Neural cell (in vitro differentiated cells): Measurements from ENCODE around the gene AMIGO1. TPM values are rescaled to one million over a fixed set of nuclear protein-coding genes. Genes with fewer than 3 reads are reported as not detected.
A peak's percentile ranks its signal among the peaks of the same experiment; 100 is the strongest.

Experiments used
- H2AFZ ChIP-seq: fragments of 200-600, 300-800 bp; sonication (generic), shearing (Covaris generic); 2 replicates; pipeline ENCODE4 v1.6.0; 2014; ENCODE audit warnings: low read depth, mild to moderate bottlenecking, antibody characterized with exemption, low read length, moderate library complexity
- H3F3A ChIP-seq: fragments of 200-600 bp; shearing (Covaris generic); 2 replicates; pipeline ENCODE4 v1.6.1; 2016; ENCODE audit warnings: mild to moderate bottlenecking, moderate library complexity, mixed read lengths, antibody characterized with exemption, low read length; ENCODE audit not compliant: insufficient read depth, poor library complexity, severe bottlenecking
- H3K27ac ChIP-seq: fragments of 200-600, 300-800 bp; sonication (generic), shearing (Covaris generic); 2 replicates; pipeline ENCODE4 v1.5.1; 2014; ENCODE audit warnings: mild to moderate bottlenecking, low read length, moderate library complexity
- H3K27me3 ChIP-seq: fragments of 300-800, 200-600 bp; sonication (generic), shearing (Covaris generic); 2 replicates; pipeline ENCODE4 v1.6.0; 2014; ENCODE audit warnings: mild to moderate bottlenecking, low read depth, low read length, moderate library complexity; ENCODE audit not compliant: insufficient read depth
- H3K36me3 ChIP-seq: fragments of 300-800, 200-600 bp; sonication (generic), shearing (Covaris generic); 2 replicates; pipeline ENCODE4 v1.5.1; 2014; ENCODE audit warnings: mild to moderate bottlenecking, antibody characterized with exemption, low read length, moderate library complexity; ENCODE audit not compliant: insufficient read depth
- H3K4me2 ChIP-seq: fragments of 300-800, 200-600 bp; sonication (generic), shearing (Covaris generic); 2 replicates; pipeline ENCODE4 v1.6.0; 2014; ENCODE audit warnings: mild to moderate bottlenecking, low read length
- H3K4me3 ChIP-seq: fragments of 300-800, 200-600 bp; sonication (generic), shearing (Covaris generic); 2 replicates; pipeline ENCODE4 v1.5.1; 2014; ENCODE audit warnings: mild to moderate bottlenecking, low read length, moderate library complexity
- H3K79me2 ChIP-seq: fragments of 200-600 bp; shearing (Covaris generic); replicated peaks from 2 replicates; pipeline ENCODE4 v1.6.0; 2014; ENCODE audit warnings: mild to moderate bottlenecking, low read length, moderate library complexity; ENCODE audit not compliant: insufficient read depth
- H3K9ac ChIP-seq: fragments of 300-800, 200-600 bp; sonication (generic), shearing (Covaris generic); 2 replicates; pipeline ENCODE4 v1.6.1; 2016; ENCODE audit warnings: mild to moderate bottlenecking, low read length, mixed read lengths
- H3K9me2 ChIP-seq: fragments of 200-600 bp; shearing (Covaris generic); 2 replicates; pipeline ENCODE4 v1.6.1; 2016; ENCODE audit warnings: mild to moderate bottlenecking, low read length, mixed read lengths; ENCODE audit not compliant: insufficient read depth
- H3K9me3 ChIP-seq: fragments of 200-600, 300-800 bp; sonication (generic), shearing (Covaris generic); 2 replicates; pipeline ENCODE4 v1.6.1; 2016; ENCODE audit warnings: mild to moderate bottlenecking, mixed run types, low read length, moderate library complexity, mixed read lengths
- H4K20me1 ChIP-seq: fragments of 200-600 bp; shearing (Covaris generic); 2 replicates; pipeline ENCODE4 v1.6.1; 2016; ENCODE audit warnings: mild to moderate bottlenecking, mixed run types; ENCODE audit not compliant: insufficient read depth
- EP300 ChIP-seq: fragments of 450-650 bp; conservative IDR thresholded peaks from 2 replicates; pipeline ENCODE4 v1.6.1; 2014; ENCODE audit warnings: antibody characterized with exemption, mild to moderate bottlenecking, moderate library complexity; ENCODE audit not compliant: poor library complexity, severe bottlenecking
- EZH2 ChIP-seq: fragments of 200-600, 300-800 bp; shearing (Covaris generic), sonication (generic); IDR thresholded peaks from 2 replicates; pipeline ENCODE4 v1.6.1; 2014; ENCODE audit warnings: antibody characterized with exemption, low read length, borderline replicate concordance, mild to moderate bottlenecking; ENCODE audit not compliant: insufficient read depth, poor library complexity, severe bottlenecking
- MXI1 ChIP-seq: fragments of 450-650 bp; conservative IDR thresholded peaks from 2 replicates; pipeline ENCODE4 v1.6.1; 2014; ENCODE audit warnings: antibody characterized with exemption, mild to moderate bottlenecking; ENCODE audit not compliant: poor library complexity, severe bottlenecking
- POLR2AphosphoS5 ChIP-seq: IDR thresholded peaks from 2 replicates; pipeline ENCODE4 v1.6.1; 2012
- RAD21 ChIP-seq: fragments of 450-650 bp; conservative IDR thresholded peaks from 2 replicates; pipeline ENCODE4 v1.6.1; 2014; ENCODE audit warnings: antibody characterized with exemption, mild to moderate bottlenecking, moderate library complexity
- SMC3 ChIP-seq: fragments of 450-650 bp; conservative IDR thresholded peaks from 2 replicates; pipeline ENCODE4 v1.6.1; 2014; ENCODE audit warnings: antibody characterized with exemption, mild to moderate bottlenecking, moderate library complexity; ENCODE audit not compliant: poor library complexity
- TAF1 ChIP-seq: IDR thresholded peaks from 2 replicates; pipeline ENCODE4 v1.6.1; 2012; ENCODE audit warnings: low read depth
- polyA plus RNA-seq: library from polyadenylated mRNA; depleted of rRNA; stranded (reverse); fragments of >200 nt; gene quantifications from 2 replicates; pipeline ENCODE4 v1.2.3, GENCODE V29; 2014
- TF ChIP-seq, protein P1 (sequence below): IDR thresholded peaks from 2 replicates; pipeline ENCODE4 v1.6.1; 2012; ENCODE audit warnings: borderline replicate concordance
- TF ChIP-seq, protein P2 (sequence below): fragments of 450-650 bp; IDR thresholded peaks from 2 replicates; pipeline ENCODE4 v1.5.1; 2014; ENCODE audit warnings: antibody characterized with exemption, mild to moderate bottlenecking, moderate library complexity; ENCODE audit not compliant: poor library complexity, severe bottlenecking

Gene AMIGO1
- polyA plus RNA-seq, 1 donor from 2014 or later = 12.6 TPM

DNA sequence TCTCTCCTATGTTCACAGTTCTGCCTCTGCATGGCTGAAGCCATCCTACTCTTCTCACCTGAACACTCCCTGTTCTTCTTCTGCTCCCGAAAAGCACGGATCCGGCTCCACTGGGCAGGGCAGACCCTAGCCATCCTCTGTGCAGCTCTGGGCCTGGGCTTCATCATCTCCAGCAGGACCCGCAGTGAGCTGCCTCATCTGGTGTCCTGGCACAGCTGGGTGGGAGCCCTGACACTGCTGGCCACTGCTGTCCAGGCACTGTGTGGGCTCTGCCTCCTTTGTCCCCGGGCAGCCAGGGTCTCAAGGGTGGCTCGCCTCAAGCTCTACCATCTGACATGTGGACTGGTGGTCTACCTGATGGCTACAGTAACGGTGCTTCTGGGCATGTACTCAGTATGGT lies 13.8 kb downstream of the AMIGO1 start:
- no peaks in the 10 kb centered on the region for H3K36me3 ChIP-seq
- H3K27me3 ChIP-seq = no peaks in the 10 kb centered on the region
- no peak overlapping the region for H3K27ac ChIP-seq
- no peak overlapping the region for H3K9ac ChIP-seq
- H2AFZ ChIP-seq = no peak overlapping the region
- no peaks in the 10 kb centered on the region for H3K79me2 ChIP-seq
- no peak overlapping the region for H3K4me3 ChIP-seq
- TF ChIP-seq POLR2AphosphoS5 (no peak), RAD21 (no peak)
- H4K20me1 ChIP-seq = no peaks in the 10 kb centered on the region
- no peaks in the 10 kb centered on the region for H3K9me2 ChIP-seq
- no peaks in the 10 kb centered on the region for H3K9me3 ChIP-seq
- no peak overlapping the region for H3K4me2 ChIP-seq
- no peaks in the 10 kb centered on the region for H3F3A ChIP-seq

DNA sequence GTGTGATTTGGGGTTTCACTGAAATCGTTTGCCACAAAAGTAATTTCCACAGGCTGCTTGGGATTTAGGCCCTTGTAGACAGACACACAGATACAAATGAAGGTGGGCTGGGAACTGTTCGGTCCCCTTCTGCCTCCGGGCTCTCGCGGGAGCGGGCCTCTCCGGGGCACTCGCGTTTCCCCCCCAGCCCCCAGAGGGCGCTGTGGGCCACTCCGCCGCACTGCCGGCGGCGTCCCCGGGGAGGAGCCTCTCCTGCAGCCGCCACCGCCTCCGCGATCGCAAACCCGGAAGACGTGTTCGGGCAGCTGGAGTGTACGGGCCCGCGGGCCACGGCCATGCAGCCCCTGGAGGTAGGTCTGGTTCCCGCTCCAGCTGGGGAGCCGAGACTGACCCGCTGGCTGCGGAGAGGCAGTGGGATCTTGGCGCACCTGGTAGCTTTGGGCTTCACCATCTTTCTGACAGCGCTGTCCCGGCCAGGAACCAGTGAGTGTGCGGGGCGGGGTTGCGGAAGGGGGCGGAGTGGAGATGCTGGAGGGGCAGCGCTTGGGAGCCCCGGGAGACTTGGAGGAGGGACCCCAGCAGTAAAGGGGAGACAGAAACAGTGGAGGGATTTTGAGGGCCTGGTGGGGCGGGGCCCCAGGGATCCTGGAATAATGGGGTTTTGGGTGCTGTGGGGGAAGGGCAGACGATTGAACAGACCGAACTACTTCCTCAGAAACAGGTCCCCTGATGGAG lies 15.6 kb downstream of the AMIGO1 start, which contains the start of gene CYB561D1:
Gene CYB561D1, plus strand, starts transcription at position 290 of the 735 bp plus-strand sequence. Its CDS starts 46 bp downstream, at position 336.
- peak within 1 kb of the TSS; percentile 48 for H3K4me2 ChIP-seq
- H3K9me2 ChIP-seq = no peaks in the 10 kb centered on the region
- no peaks in the 10 kb centered on the region for H3F3A ChIP-seq
- H4K20me1 ChIP-seq = no peaks in the 10 kb centered on the region
- H3K79me2 ChIP-seq = no peaks in the 10 kb centered on the region
- H3K4me3 ChIP-seq = peak within 1 kb of the TSS; percentile 95
- H3K36me3 ChIP-seq = no peaks in the 10 kb centered on the region
- peak within 1 kb of the TSS; percentile 80 for H2AFZ ChIP-seq
- H3K27me3 ChIP-seq = no peaks in the 10 kb centered on the region
- TF ChIP-seq, protein P1, sequence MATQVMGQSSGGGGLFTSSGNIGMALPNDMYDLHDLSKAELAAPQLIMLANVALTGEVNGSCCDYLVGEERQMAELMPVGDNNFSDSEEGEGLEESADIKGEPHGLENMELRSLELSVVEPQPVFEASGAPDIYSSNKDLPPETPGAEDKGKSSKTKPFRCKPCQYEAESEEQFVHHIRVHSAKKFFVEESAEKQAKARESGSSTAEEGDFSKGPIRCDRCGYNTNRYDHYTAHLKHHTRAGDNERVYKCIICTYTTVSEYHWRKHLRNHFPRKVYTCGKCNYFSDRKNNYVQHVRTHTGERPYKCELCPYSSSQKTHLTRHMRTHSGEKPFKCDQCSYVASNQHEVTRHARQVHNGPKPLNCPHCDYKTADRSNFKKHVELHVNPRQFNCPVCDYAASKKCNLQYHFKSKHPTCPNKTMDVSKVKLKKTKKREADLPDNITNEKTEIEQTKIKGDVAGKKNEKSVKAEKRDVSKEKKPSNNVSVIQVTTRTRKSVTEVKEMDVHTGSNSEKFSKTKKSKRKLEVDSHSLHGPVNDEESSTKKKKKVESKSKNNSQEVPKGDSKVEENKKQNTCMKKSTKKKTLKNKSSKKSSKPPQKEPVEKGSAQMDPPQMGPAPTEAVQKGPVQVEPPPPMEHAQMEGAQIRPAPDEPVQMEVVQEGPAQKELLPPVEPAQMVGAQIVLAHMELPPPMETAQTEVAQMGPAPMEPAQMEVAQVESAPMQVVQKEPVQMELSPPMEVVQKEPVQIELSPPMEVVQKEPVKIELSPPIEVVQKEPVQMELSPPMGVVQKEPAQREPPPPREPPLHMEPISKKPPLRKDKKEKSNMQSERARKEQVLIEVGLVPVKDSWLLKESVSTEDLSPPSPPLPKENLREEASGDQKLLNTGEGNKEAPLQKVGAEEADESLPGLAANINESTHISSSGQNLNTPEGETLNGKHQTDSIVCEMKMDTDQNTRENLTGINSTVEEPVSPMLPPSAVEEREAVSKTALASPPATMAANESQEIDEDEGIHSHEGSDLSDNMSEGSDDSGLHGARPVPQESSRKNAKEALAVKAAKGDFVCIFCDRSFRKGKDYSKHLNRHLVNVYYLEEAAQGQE = no peak
- peak; percentile 68 for TF ChIP-seq RAD21
- TF ChIP-seq EP300 = peak; percentile 32
- TF ChIP-seq POLR2AphosphoS5 = peak; percentile 59
- peak; percentile 79 for TF ChIP-seq SMC3
- TF ChIP-seq TAF1 = peak; percentile 48
- TF ChIP-seq, protein P2, sequence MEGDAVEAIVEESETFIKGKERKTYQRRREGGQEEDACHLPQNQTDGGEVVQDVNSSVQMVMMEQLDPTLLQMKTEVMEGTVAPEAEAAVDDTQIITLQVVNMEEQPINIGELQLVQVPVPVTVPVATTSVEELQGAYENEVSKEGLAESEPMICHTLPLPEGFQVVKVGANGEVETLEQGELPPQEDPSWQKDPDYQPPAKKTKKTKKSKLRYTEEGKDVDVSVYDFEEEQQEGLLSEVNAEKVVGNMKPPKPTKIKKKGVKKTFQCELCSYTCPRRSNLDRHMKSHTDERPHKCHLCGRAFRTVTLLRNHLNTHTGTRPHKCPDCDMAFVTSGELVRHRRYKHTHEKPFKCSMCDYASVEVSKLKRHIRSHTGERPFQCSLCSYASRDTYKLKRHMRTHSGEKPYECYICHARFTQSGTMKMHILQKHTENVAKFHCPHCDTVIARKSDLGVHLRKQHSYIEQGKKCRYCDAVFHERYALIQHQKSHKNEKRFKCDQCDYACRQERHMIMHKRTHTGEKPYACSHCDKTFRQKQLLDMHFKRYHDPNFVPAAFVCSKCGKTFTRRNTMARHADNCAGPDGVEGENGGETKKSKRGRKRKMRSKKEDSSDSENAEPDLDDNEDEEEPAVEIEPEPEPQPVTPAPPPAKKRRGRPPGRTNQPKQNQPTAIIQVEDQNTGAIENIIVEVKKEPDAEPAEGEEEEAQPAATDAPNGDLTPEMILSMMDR = peak; percentile 96
- peak; percentile 91 for TF ChIP-seq MXI1
- TF ChIP-seq EZH2 = no peak
- no peaks in the 10 kb centered on the region for H3K9me3 ChIP-seq
- H3K27ac ChIP-seq = peak within 1 kb of the TSS; percentile 42
- peak within 1 kb of the TSS; percentile 69 for H3K9ac ChIP-seq
